HG03095 (cell line): ENCODE results near the gene PRDM13.
"Not testable (repeated sequence)": the region's sequence is repeated elsewhere in the genome, so short reads cannot be mapped to it uniquely, and the experiment has no call there.

Experiments used
- ATAC-seq: cut with Tn5 transposase; IDR thresholded peaks from one replicate; pipeline ENCODE4 v1.9.1; 2021; ENCODE audit warnings: moderate library complexity; ENCODE audit not compliant: unreplicated experiment

The PRDM13 gene

DNA sequence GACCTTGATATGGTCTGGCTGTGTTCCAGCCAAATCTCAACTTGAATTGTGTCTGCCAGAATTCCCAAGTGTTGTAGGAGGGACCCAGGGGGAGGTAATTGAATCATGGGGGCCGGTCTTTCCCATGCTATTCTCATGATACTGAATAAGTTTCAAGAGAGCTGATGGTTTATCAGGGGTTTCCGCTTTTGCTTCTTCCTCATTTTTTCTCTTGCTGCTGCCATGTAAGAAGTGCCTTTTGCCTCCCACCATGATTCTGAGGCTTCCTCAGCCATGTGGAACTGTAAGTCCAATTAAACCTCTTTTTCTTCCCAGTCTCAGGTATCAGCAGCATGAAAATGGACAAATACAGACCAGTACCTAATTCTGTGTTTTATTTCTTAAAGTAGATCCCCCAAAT is 15.4 kb downstream of the PRDM13 start:
- ATAC-seq, result not testable (repeated sequence)

GRCh38 chr6:99629293-99629692 is 22.7 kb downstream of the PRDM13 start:
- no peak for ATAC-seq

GRCh38 chr6:99637629-99638028 is 31.0 kb downstream of the PRDM13 start:
- no peak for ATAC-seq

DNA sequence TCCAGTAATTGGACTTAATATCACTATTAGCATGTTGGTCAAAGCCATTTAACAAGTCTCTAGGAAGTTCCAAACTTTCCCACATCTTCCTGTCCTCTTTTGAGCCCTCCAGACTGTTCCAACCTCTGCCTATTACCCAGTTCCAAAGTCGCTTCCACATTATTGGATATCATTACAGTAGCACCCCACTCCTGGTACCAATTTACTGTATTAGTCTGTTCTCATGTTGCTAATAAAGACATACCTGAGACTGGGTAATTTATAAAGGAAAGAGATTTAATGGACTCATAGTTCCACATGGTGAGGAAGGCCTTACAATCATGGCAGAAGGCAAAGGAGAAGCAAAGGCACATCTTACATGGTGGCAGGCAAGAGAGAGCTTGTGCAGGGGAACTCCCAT is 31.7 kb downstream of the PRDM13 start:
- not testable (repeated sequence) for ATAC-seq

DNA sequence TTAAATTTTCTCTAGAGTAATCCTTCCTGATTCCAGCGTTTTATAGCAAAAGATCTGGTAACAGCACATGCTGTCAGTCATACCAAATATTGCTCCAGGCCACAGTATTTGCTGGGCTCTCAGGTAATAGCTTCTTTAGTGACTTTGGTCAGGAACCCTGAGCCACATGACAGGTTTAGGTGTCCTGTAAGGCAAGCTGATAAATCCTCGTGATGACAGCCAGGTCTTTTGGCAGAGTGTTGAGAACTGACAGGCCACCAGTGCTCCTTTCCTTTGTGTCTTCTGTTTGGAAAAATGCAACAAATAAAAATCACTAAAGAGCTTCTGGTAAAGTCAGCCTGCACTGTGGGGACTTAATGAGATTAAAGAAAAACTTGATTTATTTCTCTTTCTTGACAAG is 34.6 kb downstream of the PRDM13 start:
- ATAC-seq, result no peak

DNA sequence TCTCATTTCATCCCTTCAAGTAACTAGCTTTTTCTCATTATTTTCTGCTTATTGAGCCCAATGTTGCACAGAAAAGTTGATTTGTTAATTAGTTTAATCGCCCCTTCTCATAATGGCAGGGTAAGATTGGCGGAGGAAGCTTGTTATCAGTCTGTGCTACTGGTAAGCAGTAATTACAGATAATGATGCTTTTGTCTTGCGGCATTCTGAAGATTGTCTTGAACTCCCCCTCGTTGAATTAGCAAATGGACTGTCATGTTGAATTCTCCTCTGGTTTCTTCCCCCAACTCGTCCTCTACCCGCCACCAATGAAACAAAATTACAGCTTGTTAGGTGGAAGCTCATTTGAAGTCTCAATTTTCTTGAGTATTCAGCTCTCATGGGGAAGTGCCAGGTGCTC is 39.4 kb downstream of the PRDM13 start:
- no peak for ATAC-seq

DNA sequence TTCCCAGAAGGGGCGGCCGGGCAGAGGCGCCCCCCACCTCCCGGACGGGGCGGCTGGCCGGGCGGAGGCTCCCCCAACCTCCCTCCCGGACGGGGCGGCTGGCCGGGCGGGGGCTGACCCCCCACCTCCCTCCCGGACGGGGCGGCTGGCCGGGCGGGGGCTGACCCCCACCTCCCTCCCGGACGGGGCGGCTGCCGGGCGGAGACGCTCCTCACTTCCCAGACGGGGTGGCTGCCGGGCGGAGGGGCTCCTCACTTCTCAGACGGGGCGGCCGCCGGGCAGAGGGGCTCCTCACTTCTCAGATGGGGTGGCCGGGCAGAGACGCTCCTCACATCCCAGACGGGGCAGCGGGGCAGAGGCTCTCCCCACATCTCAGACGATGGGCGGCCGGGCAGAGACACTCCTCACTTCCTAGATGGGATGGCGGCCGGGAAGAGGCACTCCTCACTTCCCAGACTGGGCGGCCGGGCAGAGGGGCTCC is 43.5 kb downstream of the PRDM13 start:
- not testable (repeated sequence) for ATAC-seq

DNA sequence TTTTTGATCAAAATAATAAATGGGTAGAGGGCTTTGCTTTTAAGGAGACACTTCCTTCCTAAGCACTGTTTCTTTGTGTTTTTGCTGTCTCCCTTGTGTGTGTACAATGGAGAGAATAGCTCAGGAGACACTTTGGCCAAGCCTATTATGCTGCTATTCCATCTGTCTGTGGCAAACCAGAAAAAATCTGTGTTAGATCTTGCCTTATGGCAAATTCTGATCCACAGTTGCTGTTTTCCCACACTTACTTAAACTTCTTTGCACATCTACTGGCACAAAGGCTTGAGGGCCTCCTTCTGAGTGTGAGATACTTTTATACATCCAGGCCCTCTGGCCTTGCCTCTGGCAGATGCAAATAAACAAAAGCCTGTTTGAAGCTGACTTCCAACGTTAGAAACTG is 53.6 kb downstream of the PRDM13 start:
- ATAC-seq, result no peak

GRCh38 chr6:99661870-99662269 is 55.2 kb downstream of the PRDM13 start:
- no peak for ATAC-seq

DNA sequence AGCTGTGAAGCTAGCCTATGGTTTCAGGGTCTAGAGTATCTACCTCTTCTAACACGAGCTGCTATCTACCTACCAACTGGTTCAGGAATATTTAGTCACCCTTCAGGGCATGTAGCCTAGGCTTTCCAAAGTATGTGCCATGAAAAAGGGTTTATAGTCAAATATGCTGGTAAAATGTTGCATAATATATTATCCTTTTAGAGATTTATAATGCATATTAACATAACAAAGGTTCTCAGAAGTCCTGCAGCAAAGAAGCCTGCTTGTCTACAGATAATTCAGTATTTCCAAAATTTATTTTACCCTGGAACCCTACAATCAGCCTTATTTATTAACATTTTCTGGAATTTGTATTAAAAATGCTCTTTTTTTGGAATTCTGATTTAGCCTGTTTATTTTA is 56.0 kb downstream of the PRDM13 start:
- no peak for ATAC-seq
